Erythroblast (primary cell): ENCODE measurements around the gene USP19.

Experiments used
- GATA1 ChIP-seq: IDR thresholded peaks from 2 replicates; pipeline ENCODE4 v1.6.1; 2011; ENCODE audit warnings: low read depth, mild to moderate bottlenecking, control low read depth, low read length, moderate library complexity
- POLR2A ChIP-seq: IDR thresholded peaks from 2 replicates; pipeline ENCODE4 v1.6.1; 2011; ENCODE audit warnings: mild to moderate bottlenecking, low read length

DNA sequence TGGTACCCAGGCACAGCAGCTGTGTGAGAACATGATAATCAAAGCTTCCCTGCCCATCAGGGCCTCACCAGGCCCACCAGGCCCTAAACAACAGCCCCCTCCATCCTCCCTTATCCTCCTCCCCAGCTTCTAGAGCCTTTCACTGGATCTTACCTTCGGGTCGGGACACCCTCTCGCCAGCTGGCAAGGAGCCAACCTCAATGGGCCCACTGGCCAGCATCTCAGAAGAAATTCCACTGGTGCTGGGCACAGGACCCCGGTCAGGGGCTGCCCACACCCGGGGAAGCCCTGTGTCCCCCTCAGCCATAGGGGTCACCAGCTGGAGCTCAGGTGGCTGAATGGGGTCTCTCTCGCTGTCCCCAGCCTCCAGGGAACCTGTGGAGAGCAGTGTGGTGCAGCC lies 9.3 kb downstream of the USP19 start:
- TF ChIP-seq POLR2A, result no peak
- no peak for TF ChIP-seq GATA1
